BLaER1 treated with 17β-estradiol and CSF1 and Interleukin-3, amounts not matched to agents 10 nM and 100 nM (cell line): Measurements from ENCODE around the gene C1QL1.

ENCODE experiments used
- H3K27ac ChIP-seq, 11 experiments: shearing (Covaris generic); formaldehyde crosslinking; 2 replicates each; pipeline ENCODE4 v1.8.1; 2022
- H3K27me3 ChIP-seq, 11 experiments: shearing (Covaris generic); formaldehyde crosslinking; 2 replicates each; pipeline ENCODE4 v1.8.1; 2022
- H3K36me3 ChIP-seq, 11 experiments: shearing (Covaris generic); formaldehyde crosslinking; 2 replicates each; pipeline ENCODE4 v1.8.1; 2022
- H3K4me1 ChIP-seq, 10 experiments: shearing (Covaris generic); formaldehyde crosslinking; 2 replicates each; pipeline ENCODE4 v1.8.1; 2022
- H3K4me2 ChIP-seq, 11 experiments: shearing (Covaris generic); formaldehyde crosslinking; 2 replicates each; pipeline ENCODE4 v1.8.1; 2022
- H3K4me3 ChIP-seq, 10 experiments: shearing (Covaris generic); formaldehyde crosslinking; 2 replicates each; pipeline ENCODE4 v1.8.1; 2022
- H3K9ac ChIP-seq, 11 experiments: shearing (Covaris generic); formaldehyde crosslinking; 2 replicates each; pipeline ENCODE4 v1.8.1; 2022
- H3K9me3 ChIP-seq, 11 experiments: shearing (Covaris generic); formaldehyde crosslinking; replicated peaks in 1 of 11; 2 replicates each; pipeline ENCODE4 v1.8.1; 2022
- H4K20me1 ChIP-seq, 11 experiments: shearing (Covaris generic); formaldehyde crosslinking; 2 replicates each; pipeline ENCODE4 v1.8.1; 2022
- Cebpa-rat ChIP-seq, 11 experiments: shearing (Covaris generic); IDR thresholded peaks; 2 replicates each; pipeline ENCODE4 v1.8.1; 2022

Gene C1QL1

DNA sequence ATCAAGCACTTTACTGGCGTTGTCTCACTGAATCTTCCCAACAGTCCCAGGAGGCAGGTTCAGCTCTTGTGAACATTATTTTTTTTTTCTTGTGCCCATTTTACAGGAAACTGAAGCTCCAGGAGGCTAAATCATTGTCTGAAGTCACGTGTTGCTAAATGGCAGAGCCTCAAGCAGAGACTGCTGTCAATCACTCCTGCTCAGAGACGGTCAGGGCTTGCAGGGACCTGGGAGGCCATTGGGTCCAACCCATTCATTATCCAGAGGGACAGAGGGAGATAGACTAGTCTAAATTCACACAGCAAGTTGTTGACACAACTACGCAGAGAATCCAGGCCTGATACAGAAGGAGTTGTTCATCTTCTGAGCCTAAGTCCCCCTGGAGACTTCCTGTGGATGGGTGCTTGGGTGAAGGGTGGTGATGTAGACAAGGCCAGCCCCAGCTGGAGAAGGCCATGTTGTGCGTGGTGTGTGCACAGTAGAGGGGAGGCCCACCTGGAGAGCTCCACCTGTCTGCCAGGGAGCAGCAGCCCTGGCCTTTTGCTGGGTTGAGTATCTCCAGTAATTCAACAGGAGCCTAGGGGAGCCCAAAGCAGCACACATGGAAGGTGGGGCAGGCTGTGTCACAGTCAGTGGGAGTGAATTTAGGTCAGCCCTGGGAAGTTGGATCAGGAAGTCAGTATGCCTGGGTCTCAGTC is 24.3 kb upstream of the C1QL1 start:
- peaks cover 7 to 24% (median 13%) of the 10 kb centered on the region in 11 experiments; a peak in 19 of 22 replicates for H3K27me3 ChIP-seq
- H3K27ac ChIP-seq, result no peak overlapping the region
- TF ChIP-seq Cebpa-rat (IDR thresholded peaks at IDR 0.05), result no peak
- H3K4me3 ChIP-seq, result no peak overlapping the region
- no peak overlapping the region for H3K4me2 ChIP-seq
- peaks cover 0 to 19% (median 5%) of the 10 kb centered on the region in 11 experiments; a peak in 10 of 22 replicates for H3K9me3 ChIP-seq
- no peaks in the 10 kb centered on the region for H3K36me3 ChIP-seq
- H3K4me1 ChIP-seq, result peaks cover 0 to 47% (median 27%) of the 10 kb centered on the region in 10 experiments; a peak in 16 of 20 replicates
- no peaks in the 10 kb centered on the region; a peak in 1 of 22 replicates for H4K20me1 ChIP-seq
- H3K9ac ChIP-seq, result no peak overlapping the region

DNA sequence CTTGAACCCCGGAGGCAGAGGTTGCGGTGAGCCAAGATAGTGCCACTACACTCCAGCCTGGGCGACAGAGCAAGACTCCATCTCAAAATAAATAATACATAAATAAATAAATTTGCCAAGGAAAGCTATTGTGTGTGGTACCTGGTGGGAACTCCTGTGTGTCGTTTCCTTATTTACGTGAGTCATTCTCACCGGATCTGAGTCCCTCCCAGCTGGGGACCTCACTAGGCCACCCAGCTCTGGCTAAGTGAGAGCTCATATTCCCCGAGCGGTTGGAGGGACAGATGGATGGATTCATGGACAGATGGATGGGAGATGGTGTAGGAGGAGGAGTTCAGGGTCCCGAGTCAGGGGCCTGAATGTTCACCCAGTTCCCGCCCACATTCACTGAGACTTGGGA is 22.9 kb upstream of the C1QL1 start:
- H3K27me3 ChIP-seq, result peaks cover 10 to 38% (median 23%) of the 10 kb centered on the region in 11 experiments; a peak in 19 of 22 replicates

DNA sequence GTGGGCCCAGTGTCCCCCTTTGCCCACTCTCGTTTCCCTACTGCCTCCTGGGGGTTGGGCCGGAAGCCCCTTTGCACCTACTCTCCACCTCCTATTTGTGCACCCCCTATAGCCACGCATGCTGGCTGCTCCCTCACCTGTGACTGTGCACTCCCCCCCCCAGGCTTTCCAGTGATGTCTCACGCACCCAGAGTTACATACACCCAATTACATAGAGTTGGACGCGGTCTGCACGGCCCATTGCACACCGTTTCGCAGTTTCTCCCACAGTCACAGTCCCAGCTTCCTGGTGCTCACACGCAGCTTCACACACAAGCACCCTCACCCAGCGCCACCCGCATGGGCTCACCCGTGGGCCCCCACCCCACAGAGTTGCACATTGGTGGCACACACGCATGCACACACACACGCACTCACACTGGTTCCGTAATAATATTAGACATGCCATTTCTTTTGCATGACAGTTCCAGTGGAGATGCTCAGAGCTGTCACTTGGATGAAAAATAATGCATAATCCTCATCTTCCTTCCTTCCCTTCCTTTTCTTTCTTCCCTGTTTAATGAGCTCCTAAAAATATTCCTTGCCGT is 21.5 kb upstream of the C1QL1 start:
- Histone ChIP-seq H3K4me1 (peaks cover 0 to 34% (median 28%) of the 10 kb centered on the region in 10 experiments; a peak in 16 of 20 replicates), H3K9me3 (peaks cover 0 to 16% (median 2%) of the 10 kb centered on the region in 11 experiments; a peak in 14 of 22 replicates), H3K36me3 (no peaks in the 10 kb centered on the region), H3K4me2 (peak overlapping the region in 9 of 11 experiments; percentile 27 to 70 (median 55); a peak in 18 of 22 replicates), H3K9ac (no peak overlapping the region), H3K27ac (no peak overlapping the region), H3K27me3 (peaks cover 10 to 45% (median 23%) of the 10 kb centered on the region in 11 experiments; a peak in 19 of 22 replicates), H4K20me1 (no peaks in the 10 kb centered on the region; a peak in 2 of 22 replicates), H3K4me3 (no peak overlapping the region)
- TF ChIP-seq Cebpa-rat (IDR thresholded peaks at IDR 0.05), result no peak

More for the DNA sequence above, 22.9 kb upstream of the C1QL1 start:
- peaks cover 0 to 45% (median 30%) of the 10 kb centered on the region in 10 experiments; a peak in 16 of 20 replicates for H3K4me1 ChIP-seq
- peaks cover 0 to 18% (median 5%) of the 10 kb centered on the region in 11 experiments; a peak in 10 of 22 replicates for H3K9me3 ChIP-seq
- no peak for TF ChIP-seq Cebpa-rat (IDR thresholded peaks at IDR 0.05)
- H4K20me1 ChIP-seq, result no peaks in the 10 kb centered on the region; a peak in 2 of 22 replicates
- H3K4me3 ChIP-seq, result no peak overlapping the region
- no peaks in the 10 kb centered on the region for H3K36me3 ChIP-seq
- H3K27ac ChIP-seq, result no peak overlapping the region
- H3K9ac ChIP-seq, result no peak overlapping the region
- no peak overlapping the region for H3K4me2 ChIP-seq

DNA sequence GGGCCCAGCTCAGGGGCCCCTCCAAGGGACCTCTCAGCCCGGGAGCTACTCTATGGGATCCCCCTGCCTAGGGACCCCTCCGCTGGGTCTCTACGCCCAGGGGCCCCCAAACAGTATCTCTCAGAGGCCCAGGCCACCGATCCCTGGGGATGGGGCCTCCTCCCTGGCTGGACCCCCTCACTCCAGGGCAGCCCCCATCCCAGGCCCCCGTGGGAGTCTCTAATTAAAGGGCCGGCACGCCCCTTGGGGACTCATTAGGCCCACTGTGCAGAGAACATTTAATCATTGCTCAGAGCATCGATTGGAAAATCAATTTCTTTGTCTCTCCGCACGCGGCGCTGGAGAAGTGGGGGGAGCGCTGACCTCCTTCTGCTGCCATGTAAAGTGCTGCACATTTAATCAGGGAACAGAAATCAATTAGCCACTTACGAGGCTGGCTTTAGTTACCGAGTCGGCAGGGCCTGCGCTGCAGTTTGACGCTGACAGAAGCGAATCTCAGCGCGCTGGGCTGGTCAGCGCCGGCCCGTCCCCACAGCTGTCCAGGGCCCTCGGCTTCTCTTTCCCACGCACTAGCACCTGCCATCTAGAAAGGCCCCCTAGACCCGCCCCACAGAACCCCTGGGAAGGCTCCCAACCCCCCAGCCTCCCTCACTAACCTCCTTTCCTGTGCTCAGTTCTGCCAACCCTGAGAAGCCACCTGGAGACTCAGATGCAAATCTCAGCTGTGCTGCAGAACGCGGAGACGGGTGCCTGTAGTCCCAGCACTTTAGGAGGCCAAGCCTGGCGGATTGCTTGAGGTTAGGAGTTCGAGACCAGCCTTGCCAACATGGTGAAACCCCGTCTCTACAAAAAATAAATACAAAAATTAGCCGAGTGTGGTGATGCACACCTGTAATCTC is 20.2 kb upstream of the C1QL1 start:
- Histone ChIP-seq H3K4me3 (no peak overlapping the region), H3K36me3 (no peaks in the 10 kb centered on the region), H3K9ac (no peak overlapping the region), H3K27me3 (peaks cover 10 to 45% (median 23%) of the 10 kb centered on the region in 11 experiments; a peak in 19 of 22 replicates), H3K4me2 (peak overlapping the region in 9 of 11 experiments; percentile 19 to 70 (median 55); a peak in 16 of 22 replicates), H3K9me3 (peaks cover 0 to 17% (median 0%) of the 10 kb centered on the region in 11 experiments; a peak in 11 of 22 replicates), H3K27ac (no peak overlapping the region), H4K20me1 (no peaks in the 10 kb centered on the region; a peak in 2 of 22 replicates), H3K4me1 (peaks cover 0 to 34% (median 28%) of the 10 kb centered on the region in 10 experiments; a peak in 16 of 20 replicates)
- TF ChIP-seq Cebpa-rat (IDR thresholded peaks at IDR 0.05), result no peak

DNA sequence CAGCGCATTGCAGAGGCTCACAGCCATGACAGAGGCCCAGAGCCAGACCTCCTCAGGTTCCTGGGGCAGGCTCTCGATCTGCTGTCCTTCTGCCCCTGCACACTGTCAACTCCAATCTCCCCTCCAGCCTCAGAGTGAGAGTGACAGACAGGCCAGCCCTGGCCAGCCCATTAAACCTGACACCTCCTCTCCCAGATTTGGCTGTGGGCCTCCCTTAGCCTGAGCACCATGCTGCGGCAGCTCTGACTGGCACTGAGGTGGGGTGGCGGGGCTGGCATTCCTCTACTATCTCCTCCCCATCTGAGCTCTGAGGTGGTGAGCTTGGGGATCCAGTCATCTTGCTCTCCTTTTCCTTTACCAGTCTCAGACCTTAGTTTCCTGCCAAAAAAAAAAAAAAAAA is 15.5 kb upstream of the C1QL1 start:
- Histone ChIP-seq H3K9ac (no peak overlapping the region), H3K27ac (no peak overlapping the region), H3K4me1 (peaks cover 0 to 16% (median 14%) of the 10 kb centered on the region in 10 experiments; a peak in 15 of 20 replicates), H4K20me1 (no peaks in the 10 kb centered on the region; a peak in 1 of 22 replicates), H3K36me3 (no peaks in the 10 kb centered on the region), H3K9me3 (peaks cover 0 to 17% (median 0%) of the 10 kb centered on the region in 11 experiments; a peak in 11 of 22 replicates), H3K27me3 (peaks cover 10 to 33% (median 23%) of the 10 kb centered on the region in 11 experiments; a peak in 19 of 22 replicates), H3K4me3 (no peak overlapping the region), H3K4me2 (no peak overlapping the region)
- TF ChIP-seq Cebpa-rat (IDR thresholded peaks at IDR 0.05), result no peak

DNA sequence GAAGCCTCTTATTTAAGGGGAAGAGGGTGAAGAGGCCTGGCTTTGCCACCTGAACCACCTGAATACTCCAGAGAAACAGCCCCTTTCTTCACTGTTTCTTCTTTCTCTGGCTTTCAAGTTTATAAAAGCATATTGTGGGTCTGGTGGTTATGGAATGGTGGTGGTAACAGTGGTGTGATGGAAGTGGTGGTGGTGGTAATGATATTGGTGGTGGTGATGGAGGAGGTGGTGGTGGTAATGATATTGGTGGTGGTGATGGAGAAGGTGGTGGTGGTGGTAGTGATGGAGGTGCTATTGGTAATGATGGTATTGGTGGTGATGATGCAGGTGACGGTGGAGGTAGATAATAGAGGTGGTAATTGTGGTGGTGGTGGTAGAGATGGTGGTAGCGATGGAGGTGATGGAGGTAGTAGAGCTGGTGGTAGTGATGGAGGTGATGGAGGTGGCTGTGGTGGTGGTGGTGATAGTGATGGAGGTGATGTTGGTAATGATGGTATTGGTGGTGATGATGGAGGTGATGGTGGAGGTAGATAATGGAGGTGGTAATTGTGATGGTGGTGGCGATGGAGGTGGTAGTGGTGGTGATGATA is 14.1 kb upstream of the C1QL1 start:
- peaks cover 0 to 17% (median 0%) of the 10 kb centered on the region in 11 experiments; a peak in 11 of 22 replicates for H3K9me3 ChIP-seq
- H3K4me3 ChIP-seq, result no peak overlapping the region
- H3K27me3 ChIP-seq, result peaks cover under 1 to 20% (median 12%) of the 10 kb centered on the region in 11 experiments; a peak in 19 of 22 replicates
- H3K9ac ChIP-seq, result no peak overlapping the region
- TF ChIP-seq Cebpa-rat (IDR thresholded peaks at IDR 0.05), result no peak
- peaks cover 0 to 12% (median 5%) of the 10 kb centered on the region in 10 experiments; a peak in 12 of 20 replicates for H3K4me1 ChIP-seq
- H3K4me2 ChIP-seq, result no peak overlapping the region
- no peak overlapping the region for H3K27ac ChIP-seq
- H3K36me3 ChIP-seq, result no peaks in the 10 kb centered on the region
- H4K20me1 ChIP-seq, result peaks cover 0 to 7% (median 0%) of the 10 kb centered on the region in 11 experiments; a peak in 1 of 22 replicates

DNA sequence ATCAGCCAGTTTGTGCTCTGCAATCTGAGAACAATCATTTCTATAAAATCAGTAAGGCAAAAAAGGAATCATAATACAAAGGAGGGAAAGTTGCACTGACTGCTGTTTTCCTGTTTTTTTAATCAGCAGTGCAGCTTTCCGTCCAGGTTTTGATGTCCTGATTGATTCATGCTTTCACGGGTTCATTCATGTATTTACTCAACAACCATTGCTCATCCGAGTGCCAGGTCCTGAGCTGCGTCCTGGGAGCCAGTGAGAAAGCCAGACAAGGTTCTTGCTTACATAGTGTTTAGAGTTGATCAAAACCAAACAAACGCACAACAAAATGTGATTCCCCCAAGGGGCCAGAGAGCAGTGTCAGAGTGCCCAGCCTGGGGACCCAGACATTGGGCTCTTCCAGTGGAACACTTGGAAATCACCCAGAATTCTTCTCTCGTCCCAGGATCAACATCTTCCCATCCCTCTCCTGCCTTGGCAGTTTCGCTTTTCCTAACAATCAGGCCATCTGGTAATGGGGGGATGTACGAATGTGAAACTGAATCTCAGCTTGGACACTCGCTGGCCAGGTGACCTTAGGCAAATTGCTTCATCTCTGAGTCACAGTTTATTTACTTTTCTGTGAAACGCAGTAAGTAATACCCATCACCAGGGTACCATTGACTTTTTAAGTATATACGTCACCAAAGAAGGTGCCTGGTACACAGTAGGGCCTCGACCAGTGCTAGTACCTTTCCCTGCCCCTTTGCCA is 13.3 kb upstream of the C1QL1 start:
- Histone ChIP-seq H3K4me1 (peaks cover 0 to 11% (median 5%) of the 10 kb centered on the region in 10 experiments; a peak in 8 of 20 replicates), H3K36me3 (no peaks in the 10 kb centered on the region), H3K4me2 (no peak overlapping the region), H3K9ac (no peak overlapping the region), H3K9me3 (peaks cover 0 to 17% (median 0%) of the 10 kb centered on the region in 11 experiments; a peak in 11 of 22 replicates), H3K27me3 (peaks cover 0 to 11% (median 4%) of the 10 kb centered on the region in 11 experiments; a peak in 7 of 22 replicates), H3K27ac (no peak overlapping the region), H3K4me3 (no peak overlapping the region), H4K20me1 (0 out of 22 replicates have a peak, but pooled peaks cover 0 to 7% (median 0%) of the 10 kb centered on the region in 11 experiments)
- TF ChIP-seq Cebpa-rat (IDR thresholded peaks at IDR 0.05), result no peak
